ENCODE results near the gene DOP1B. TPM values are rescaled to one million over a fixed set of nuclear protein-coding genes. Genes with fewer than 3 reads are reported as not detected.

Gene DOP1B
- total RNA-seq, 2 experiments from 2014 or later: 24.1 to 27.1 TPM

GRCh38 chr21:36148886-36149285 lies 7.7 kb upstream of the DOP1B start:
- Mint-ChIP-seq H3K4me3 (no peak overlapping the region), H3K9me3 (no peaks in the 10 kb centered on the region), H3K27me3 (no peaks in the 10 kb centered on the region), H3K27ac (no peak overlapping the region), H3K36me3 (peaks cover 21% of the 10 kb centered on the region), H3K4me1 (peaks cover 42% of the 10 kb centered on the region)
- no peak for ATAC-seq (ENCODE audit: low read depth)
- DNase-seq: no peak
- POLR2A ChIA-PET: interaction anchor here (2.1 to 3.6 kb wide), 2 partner anchors 13 to 171 kb away, joined by 10 to 31 read pairs; partner anchors contain the start of genes CBR3 and MORC3

- POLR2A ChIA-PET: interaction anchor here (0.5 to 3.6 kb wide), 9 partner anchors 9 to 170 kb away, joined by 3 to 31 read pairs (median 5); partner anchors contain the start of genes CBR3 and MORC3
- Mint-ChIP-seq H3K27me3 (no peaks in the 10 kb centered on the region), H3K9me3 (no peaks in the 10 kb centered on the region), H3K4me1 (peaks cover 41% of the 10 kb centered on the region), H3K4me3 (peak overlapping the region; percentile 71), H3K27ac (peak overlapping the region; percentile 89), H3K36me3 (peaks cover 20% of the 10 kb centered on the region)
- ATAC-seq (ENCODE audit: low read depth) (peak; percentile 50), DNase-seq (no peak)
Observed at GRCh38 chr21:36149788-36150711, 6.6 kb upstream of the DOP1B start.

- no peaks in the 10 kb centered on the region for H3K9me3 Mint-ChIP-seq
- DNase-seq (no peak), ATAC-seq (ENCODE audit: low read depth) (peak; percentile 2)
- peak overlapping the region; percentile 81 for H3K4me3 Mint-ChIP-seq
- peaks cover 10% of the 10 kb centered on the region for H3K36me3 Mint-ChIP-seq
- H3K4me1 Mint-ChIP-seq: peaks cover 25% of the 10 kb centered on the region
- POLR2A ChIA-PET: interaction anchor here (0.7 to 2.6 kb wide), 7 partner anchors 9 to 175 kb away, joined by 3 to 23 read pairs (median 7); partner anchors contain the start of gene MORC3
- peak overlapping the region; percentile 60 for H3K27ac Mint-ChIP-seq
- no peaks in the 10 kb centered on the region for H3K27me3 Mint-ChIP-seq
Observed at GRCh38 chr21:36155603-36156338, 853 bp upstream of the DOP1B start.

DNA sequence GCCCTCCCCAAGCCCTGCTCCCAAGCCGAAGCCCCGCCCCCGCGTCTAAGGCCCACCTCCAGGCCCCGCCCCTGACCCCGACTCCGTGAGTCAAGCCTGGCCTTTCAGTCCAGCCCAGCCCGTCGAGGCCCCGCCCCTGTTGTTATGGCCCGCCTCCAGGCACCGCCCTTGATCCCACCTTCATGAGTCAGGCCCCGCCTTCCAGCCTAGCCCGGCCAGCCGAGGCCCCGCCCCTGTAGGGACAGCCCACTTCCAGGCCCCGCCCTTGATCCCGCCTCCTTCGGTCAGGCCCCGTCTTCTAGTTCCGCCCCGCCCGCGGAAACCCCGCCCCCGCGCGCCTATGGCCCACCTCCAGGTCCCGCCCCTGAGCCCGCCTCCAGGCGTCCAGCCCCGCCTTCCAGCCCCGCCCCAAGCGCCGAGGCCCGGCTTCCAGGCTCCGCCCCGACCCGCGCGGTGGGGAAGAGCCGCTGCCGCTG lies 247 bp upstream of the DOP1B start:
- ATAC-seq (ENCODE audit: low read depth) (peak; percentile 86), DNase-seq (peak; percentile 100)
- H3K36me3 Mint-ChIP-seq: peaks cover 11% of the 10 kb centered on the region
- peak overlapping the region; percentile 81 for H3K4me3 Mint-ChIP-seq
- H3K27me3 Mint-ChIP-seq: no peaks in the 10 kb centered on the region
- H3K4me1 Mint-ChIP-seq: peaks cover 22% of the 10 kb centered on the region
- POLR2A ChIA-PET: interaction anchor here (0.9 to 2.6 kb wide), 7 partner anchors 9 to 164 kb away, joined by 3 to 23 read pairs (median 7); partner anchors contain the start of gene MORC3
- H3K9me3 Mint-ChIP-seq: no peaks in the 10 kb centered on the region
- peak overlapping the region; percentile 60 for H3K27ac Mint-ChIP-seq

- H3K27ac Mint-ChIP-seq: no peak overlapping the region
Observed at GRCh38 chr21:36159356-36159921, 2.8 kb downstream of the DOP1B start.

DNA sequence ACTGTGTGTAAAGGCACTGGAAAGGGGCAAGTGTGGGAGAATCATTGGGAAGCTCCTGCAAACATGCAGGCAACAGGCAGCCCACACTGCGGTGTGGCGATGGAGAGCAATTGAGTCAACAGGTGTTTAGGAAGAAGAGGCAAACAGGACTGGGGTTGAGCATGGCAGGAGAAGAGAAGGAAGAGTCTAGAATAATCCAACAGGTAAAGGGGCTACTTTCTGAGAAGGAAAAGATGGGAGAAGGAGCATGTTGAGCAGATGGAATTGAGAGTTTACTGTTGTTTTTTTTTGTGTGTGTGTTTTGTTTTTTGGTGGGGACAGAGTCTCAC lies 4.2 kb downstream of the DOP1B start:
- DNase-seq (no peak), ATAC-seq (ENCODE audit: low read depth) (no peak)
- H3K9me3 Mint-ChIP-seq: no peaks in the 10 kb centered on the region
- no peak overlapping the region for H3K27ac Mint-ChIP-seq
- no peaks in the 10 kb centered on the region for H3K27me3 Mint-ChIP-seq
- peaks cover 24% of the 10 kb centered on the region for H3K4me1 Mint-ChIP-seq
- peaks cover 16% of the 10 kb centered on the region for H3K36me3 Mint-ChIP-seq
- POLR2A ChIA-PET: interaction anchor here (0.7 to 1.3 kb wide), 2 partner anchors 10 to 138 kb away, joined by 3 read pairs; no protein-coding TSS in a partner anchor
- H3K4me3 Mint-ChIP-seq: no peak overlapping the region

More at GRCh38 chr21:36159356-36159921, 2.8 kb downstream of the DOP1B start:
- POLR2A ChIA-PET: interaction anchor here (0.9 kb wide), 1 partner anchor 8 kb away, joined by 5 read pairs; no protein-coding TSS in a partner anchor
- no peak for DNase-seq
- ATAC-seq (ENCODE audit: low read depth): no peak
- Mint-ChIP-seq H3K9me3 (no peaks in the 10 kb centered on the region), H3K4me1 (peaks cover 24% of the 10 kb centered on the region), H3K36me3 (peaks cover 14% of the 10 kb centered on the region), H3K27me3 (no peaks in the 10 kb centered on the region), H3K4me3 (no peak overlapping the region)

DNA sequence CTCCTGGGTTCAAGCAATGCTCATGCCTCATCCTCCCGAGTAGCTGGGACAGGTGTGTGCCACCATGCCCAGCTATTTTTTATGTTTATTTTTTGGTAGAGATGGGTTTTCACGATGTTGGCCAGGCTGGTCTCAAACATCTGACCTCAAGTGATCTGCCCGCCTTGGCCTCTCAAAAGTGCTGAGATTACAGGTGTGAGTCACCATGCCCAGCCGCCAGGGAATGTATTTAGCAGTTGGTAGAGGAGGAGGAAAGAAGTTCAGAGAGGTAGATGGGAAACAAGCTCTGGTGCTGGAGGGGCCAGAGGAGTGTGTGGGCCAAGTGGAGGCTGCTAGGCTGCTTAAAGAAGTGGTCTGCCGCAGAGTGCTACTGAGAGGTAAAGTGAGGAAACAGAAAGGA lies 6.0 kb downstream of the DOP1B start:
- peaks cover 22% of the 10 kb centered on the region for H3K4me1 Mint-ChIP-seq
- POLR2A ChIA-PET: interaction anchor here (0.7 to 1.6 kb wide), 4 partner anchors 11 to 808 kb away, joined by 3 to 5 read pairs (median 4); no protein-coding TSS in a partner anchor
- no peak overlapping the region for H3K27ac Mint-ChIP-seq
- no peak overlapping the region for H3K4me3 Mint-ChIP-seq
- peaks cover 21% of the 10 kb centered on the region for H3K36me3 Mint-ChIP-seq
- no peaks in the 10 kb centered on the region for H3K27me3 Mint-ChIP-seq
- DNase-seq (no peak), ATAC-seq (ENCODE audit: low read depth) (no peak)
- no peaks in the 10 kb centered on the region for H3K9me3 Mint-ChIP-seq

DNA sequence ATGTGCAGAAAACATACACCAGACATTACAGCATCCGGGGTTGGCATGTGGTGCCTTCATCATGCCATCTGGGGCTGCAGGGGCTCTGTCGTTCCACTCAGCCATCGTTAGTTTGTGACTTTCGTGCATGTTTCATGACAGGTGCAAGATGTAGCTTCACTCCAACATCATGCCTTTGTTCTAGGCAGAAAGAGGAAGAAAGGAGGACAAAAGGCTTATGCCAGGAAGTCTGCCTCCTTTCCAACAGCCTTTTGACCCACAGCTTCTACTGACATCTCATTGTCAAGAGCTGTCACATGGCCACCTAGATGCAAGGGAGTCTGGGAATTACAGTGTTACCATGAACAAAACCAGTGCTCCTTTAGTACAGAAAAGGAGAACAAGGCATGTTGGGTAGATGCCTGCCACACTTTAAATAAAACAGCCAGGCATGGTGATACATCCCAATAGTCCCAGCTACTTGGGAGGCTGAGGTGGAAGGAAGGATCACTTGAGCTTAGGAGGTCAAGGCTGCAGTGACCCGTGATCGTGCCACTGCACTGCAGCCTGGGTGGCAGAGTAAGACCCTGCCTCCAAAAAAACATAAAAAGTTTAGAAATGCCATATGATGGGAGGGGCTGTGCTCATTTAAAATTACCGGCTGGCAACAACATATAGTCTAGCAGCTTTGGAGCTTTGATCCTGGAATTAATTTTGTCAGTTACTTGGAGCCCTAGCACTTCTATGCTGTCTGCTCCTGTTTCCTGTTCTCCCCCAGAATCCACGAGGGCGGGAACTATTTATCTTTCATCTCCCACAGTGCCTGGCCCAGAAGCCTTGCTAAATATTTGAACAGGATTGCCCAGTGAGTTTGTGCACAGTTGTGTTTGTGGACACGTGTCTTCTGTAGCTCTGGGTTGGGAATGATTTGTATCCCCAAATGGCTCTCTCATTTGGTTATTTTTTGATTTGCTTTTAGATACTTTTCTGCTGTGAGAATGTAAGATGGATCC lies 7.4 kb downstream of the DOP1B start:
- no peak overlapping the region for H3K27ac Mint-ChIP-seq
- POLR2A ChIA-PET: interaction anchor here (1.4 to 1.6 kb wide), 3 partner anchors 10 to 156 kb away, joined by 3 to 5 read pairs (median 4); partner anchors contain the start of gene MORC3
- H3K4me3 Mint-ChIP-seq: no peak overlapping the region
- ATAC-seq (ENCODE audit: low read depth) (no peak), DNase-seq (no peak)
- H3K27me3 Mint-ChIP-seq: no peaks in the 10 kb centered on the region
- peaks cover 22% of the 10 kb centered on the region for H3K36me3 Mint-ChIP-seq
- H3K9me3 Mint-ChIP-seq: no peaks in the 10 kb centered on the region
- peaks cover 15% of the 10 kb centered on the region for H3K4me1 Mint-ChIP-seq

GRCh38 chr21:36165356-36165755 lies 8.7 kb downstream of the DOP1B start:
- no peak for DNase-seq
- Mint-ChIP-seq H3K9me3 (no peaks in the 10 kb centered on the region), H3K36me3 (peaks cover 26% of the 10 kb centered on the region), H3K4me3 (no peak overlapping the region), H3K27ac (no peak overlapping the region), H3K4me1 (peaks cover 13% of the 10 kb centered on the region), H3K27me3 (no peaks in the 10 kb centered on the region)
- ATAC-seq (ENCODE audit: low read depth): no peak
- POLR2A ChIA-PET: no interaction called here

- Mint-ChIP-seq H3K36me3 (peaks cover 24% of the 10 kb centered on the region), H3K9me3 (no peaks in the 10 kb centered on the region)
- POLR2A ChIA-PET: no interaction called here
Observed at GRCh38 chr21:36166705-36167104, 10.1 kb downstream of the DOP1B start.

GRCh38 chr21:36167541-36167940 lies 10.9 kb downstream of the DOP1B start:
- Mint-ChIP-seq H3K36me3 (peaks cover 23% of the 10 kb centered on the region), H3K9me3 (no peaks in the 10 kb centered on the region), H3K4me3 (no peak overlapping the region), H3K27me3 (no peaks in the 10 kb centered on the region), H3K4me1 (peaks cover 18% of the 10 kb centered on the region), H3K27ac (no peak overlapping the region)
- DNase-seq: no peak
- ATAC-seq (ENCODE audit: low read depth): no peak
- POLR2A ChIA-PET: no interaction called here

More at GRCh38 chr21:36166705-36167104, 10.1 kb downstream of the DOP1B start:
- DNase-seq (no peak), ATAC-seq (ENCODE audit: low read depth) (no peak)
- Mint-ChIP-seq H3K27ac (no peak overlapping the region), H3K27me3 (no peaks in the 10 kb centered on the region), H3K4me1 (peaks cover 16% of the 10 kb centered on the region), H3K4me3 (no peak overlapping the region)
